Right lobe of liver (tissue), 4 donors: ENCODE measurements around the gene HOXB4.

Source experiments
- CTCF ChIP-seq, 4 donors: fragments of 200-600 bp in 3 of 4; fragments of 450-650 bp in 1 of 4; IDR thresholded peaks; one replicate each; pipeline versions ENCODE4 v1.5.1 to v1.8.0; 2016 to 2022; ENCODE audit warnings: antibody characterized with exemption in 4 of 4, mild to moderate bottlenecking in 2 of 4
- POLR2A ChIP-seq: fragments of 450-650 bp; IDR thresholded peaks from one replicate; pipeline ENCODE4 v1.6.1; 2017; ENCODE audit warnings: antibody characterized with exemption, mild to moderate bottlenecking
- donor health status: DM: no; HTN: no; CAD: no.
- donor health status: DM: no; HTN: no; CAD: no.
- donor health status: DM: no; HTN: yes; CAD: no.

GRCh38 chr17:48615963-48616716, 38.0 kb upstream of the HOXB4 start:
- TF ChIP-seq CTCF (IDR thresholded peaks at IDR 0.05) (no peak), POLR2A (no peak)
